WTC11 (cell line): Measurements from ENCODE around the gene NAALADL1.

Source experiments
- ARID4B ChIP-seq: sonication (generic); formaldehyde crosslinking; IDR thresholded peaks from 2 replicates; pipeline ENCODE4 v1.8.0; 2023; ENCODE audit warnings: missing genetic modification reagents, mild to moderate bottlenecking, borderline replicate concordance
- ATF2 ChIP-seq: sonication (generic); formaldehyde crosslinking; IDR thresholded peaks from 2 replicates; pipeline ENCODE4 v1.8.1; 2022; ENCODE audit warnings: low read depth, missing genetic modification reagents, borderline replicate concordance
- FOXP4 ChIP-seq: sonication (generic); formaldehyde crosslinking; IDR thresholded peaks from 2 replicates; pipeline ENCODE4 v1.8.0; 2022; ENCODE audit warnings: mild to moderate bottlenecking, missing genetic modification reagents
- JUN ChIP-seq: sonication (generic); formaldehyde crosslinking; IDR thresholded peaks from 2 replicates; pipeline ENCODE4 v1.8.0; 2023; ENCODE audit warnings: mild to moderate bottlenecking, missing genetic modification reagents
- MAX ChIP-seq: sonication (generic); formaldehyde crosslinking; IDR thresholded peaks from 2 replicates; pipeline ENCODE4 v1.8.0; 2022; ENCODE audit warnings: mild to moderate bottlenecking, missing genetic modification reagents
- MLX ChIP-seq: sonication (generic); formaldehyde crosslinking; IDR thresholded peaks from 2 replicates; pipeline ENCODE4 v1.8.1; 2023; ENCODE audit warnings: mild to moderate bottlenecking, missing genetic modification reagents, moderate library complexity
- NFE2L1 ChIP-seq: sonication (generic); formaldehyde crosslinking; IDR thresholded peaks from 2 replicates; pipeline ENCODE4 v1.8.1; 2023; ENCODE audit warnings: missing genetic modification reagents
- NFYB ChIP-seq: sonication (generic); formaldehyde crosslinking; conservative IDR thresholded peaks from 2 replicates; pipeline ENCODE4 v1.8.0; 2022; ENCODE audit warnings: low read depth, missing genetic modification reagents
- RELA ChIP-seq: sonication (generic); formaldehyde crosslinking; IDR thresholded peaks from 2 replicates; pipeline ENCODE4 v1.8.1; 2022; ENCODE audit warnings: missing genetic modification reagents, mild to moderate bottlenecking, borderline replicate concordance
- SP1 ChIP-seq: sonication (generic); formaldehyde crosslinking; conservative IDR thresholded peaks from 2 replicates; pipeline ENCODE4 v1.8.1; 2022; ENCODE audit warnings: missing genetic modification reagents
- TCF7 ChIP-seq: sonication (generic); formaldehyde crosslinking; IDR thresholded peaks from 2 replicates; pipeline ENCODE4 v1.8.0; 2022; ENCODE audit warnings: mild to moderate bottlenecking, low read depth, missing genetic modification reagents, moderate library complexity
- TF ChIP-seq, protein P1 (sequence below): fragments of 200-600 bp; IDR thresholded peaks from 2 replicates; pipeline ENCODE4 v1.8.0; 2022; ENCODE audit warnings: antibody characterized with exemption
- TF ChIP-seq, protein P2 (sequence below): sonication (generic); formaldehyde crosslinking; IDR thresholded peaks from 2 replicates; pipeline ENCODE4 v1.8.1; 2022; ENCODE audit warnings: missing genetic modification reagents, borderline replicate concordance
- TF ChIP-seq, protein P3 (sequence below): sonication (generic); formaldehyde crosslinking; IDR thresholded peaks from 2 replicates; pipeline ENCODE4 v1.8.0; 2022; ENCODE audit warnings: mild to moderate bottlenecking, missing genetic modification reagents

DNA sequence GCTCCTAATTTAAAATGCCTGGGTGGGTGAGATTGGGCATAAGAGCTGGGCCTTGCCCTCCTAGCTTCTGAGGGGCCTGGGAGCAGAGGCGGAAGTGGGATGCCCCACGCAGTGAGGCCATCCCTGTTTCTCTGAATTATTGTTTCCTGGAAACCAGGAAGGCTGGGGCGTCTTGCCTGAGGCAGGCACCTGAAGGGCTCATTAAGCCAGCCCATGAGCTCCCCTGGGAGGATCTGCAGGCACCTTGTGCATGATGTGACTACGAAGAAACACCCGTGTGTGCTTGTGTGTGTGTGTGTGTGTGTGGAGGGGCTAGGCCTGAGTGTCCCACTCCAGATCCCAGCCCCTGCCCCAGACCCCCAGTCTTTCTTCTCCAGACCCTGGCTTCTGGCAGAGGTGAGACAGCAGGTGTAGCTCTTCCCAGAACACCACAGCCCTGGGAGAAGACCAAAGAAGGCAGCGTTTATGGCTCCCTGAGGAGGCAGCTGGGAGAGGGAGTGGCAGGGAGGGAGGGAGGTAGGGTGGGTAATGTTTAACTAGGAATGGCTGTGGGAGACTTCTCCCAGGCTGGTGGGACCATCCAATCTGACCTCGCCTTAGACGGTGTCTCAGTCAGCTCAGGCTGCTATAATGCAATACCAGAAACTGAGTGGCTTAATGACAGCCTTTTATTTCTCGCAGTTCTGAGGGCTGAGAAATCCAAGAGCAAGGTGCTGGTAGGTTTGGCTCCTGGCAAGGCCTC, 59.5 kb downstream of the NAALADL1 start:
- TF ChIP-seq, protein P1, sequence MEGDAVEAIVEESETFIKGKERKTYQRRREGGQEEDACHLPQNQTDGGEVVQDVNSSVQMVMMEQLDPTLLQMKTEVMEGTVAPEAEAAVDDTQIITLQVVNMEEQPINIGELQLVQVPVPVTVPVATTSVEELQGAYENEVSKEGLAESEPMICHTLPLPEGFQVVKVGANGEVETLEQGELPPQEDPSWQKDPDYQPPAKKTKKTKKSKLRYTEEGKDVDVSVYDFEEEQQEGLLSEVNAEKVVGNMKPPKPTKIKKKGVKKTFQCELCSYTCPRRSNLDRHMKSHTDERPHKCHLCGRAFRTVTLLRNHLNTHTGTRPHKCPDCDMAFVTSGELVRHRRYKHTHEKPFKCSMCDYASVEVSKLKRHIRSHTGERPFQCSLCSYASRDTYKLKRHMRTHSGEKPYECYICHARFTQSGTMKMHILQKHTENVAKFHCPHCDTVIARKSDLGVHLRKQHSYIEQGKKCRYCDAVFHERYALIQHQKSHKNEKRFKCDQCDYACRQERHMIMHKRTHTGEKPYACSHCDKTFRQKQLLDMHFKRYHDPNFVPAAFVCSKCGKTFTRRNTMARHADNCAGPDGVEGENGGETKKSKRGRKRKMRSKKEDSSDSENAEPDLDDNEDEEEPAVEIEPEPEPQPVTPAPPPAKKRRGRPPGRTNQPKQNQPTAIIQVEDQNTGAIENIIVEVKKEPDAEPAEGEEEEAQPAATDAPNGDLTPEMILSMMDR = no peak
- TF ChIP-seq SP1 (CRISPR knock-in tag) (no peak), MLX (CRISPR knock-in tag) (no peak), NFYB (CRISPR knock-in tag) (no peak), FOXP4 (CRISPR knock-in tag) (no peak), ATF2 (no peak), ARID4B (CRISPR knock-in tag) (no peak), TCF7 (CRISPR knock-in tag) (no peak), RELA (no peak), NFE2L1 (CRISPR knock-in tag) (no peak), JUN (no peak), MAX (no peak)
- TF ChIP-seq, protein P2, sequence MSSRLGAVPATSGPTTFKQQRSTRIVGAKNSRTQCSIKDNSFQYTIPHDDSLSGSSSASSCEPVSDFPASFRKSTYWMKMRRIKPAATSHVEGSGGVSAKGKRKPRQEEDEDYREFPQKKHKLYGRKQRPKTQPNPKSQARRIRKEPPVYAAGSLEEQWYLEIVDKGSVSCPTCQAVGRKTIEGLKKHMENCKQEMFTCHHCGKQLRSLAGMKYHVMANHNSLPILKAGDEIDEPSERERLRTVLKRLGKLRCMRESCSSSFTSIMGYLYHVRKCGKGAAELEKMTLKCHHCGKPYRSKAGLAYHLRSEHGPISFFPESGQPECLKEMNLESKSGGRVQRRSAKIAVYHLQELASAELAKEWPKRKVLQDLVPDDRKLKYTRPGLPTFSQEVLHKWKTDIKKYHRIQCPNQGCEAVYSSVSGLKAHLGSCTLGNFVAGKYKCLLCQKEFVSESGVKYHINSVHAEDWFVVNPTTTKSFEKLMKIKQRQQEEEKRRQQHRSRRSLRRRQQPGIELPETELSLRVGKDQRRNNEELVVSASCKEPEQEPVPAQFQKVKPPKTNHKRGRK = no peak
- TF ChIP-seq, protein P3, sequence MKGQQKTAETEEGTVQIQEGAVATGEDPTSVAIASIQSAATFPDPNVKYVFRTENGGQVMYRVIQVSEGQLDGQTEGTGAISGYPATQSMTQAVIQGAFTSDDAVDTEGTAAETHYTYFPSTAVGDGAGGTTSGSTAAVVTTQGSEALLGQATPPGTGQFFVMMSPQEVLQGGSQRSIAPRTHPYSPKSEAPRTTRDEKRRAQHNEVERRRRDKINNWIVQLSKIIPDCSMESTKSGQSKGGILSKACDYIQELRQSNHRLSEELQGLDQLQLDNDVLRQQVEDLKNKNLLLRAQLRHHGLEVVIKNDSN = no peak
